NCI-H82 treated with DMSO at 0.1 percent for 48 hours (cell line): ENCODE data around the gene ST6GALNAC1.

Experiments used
- DNase-seq: peaks from one replicate; lab custom pipeline; 2025; ENCODE audit not compliant: unreplicated experiment; lab: John Stamatoyannopoulos, UW

Gene ST6GALNAC1

GRCh38 chr17:76581515-76581914, 62.0 kb downstream of the ST6GALNAC1 start:
- no peak for DNase-seq

- no peak for DNase-seq
Observed at GRCh38 chr17:76579281-76579680, 64.3 kb downstream of the ST6GALNAC1 start.

- no peak for DNase-seq
Observed at GRCh38 chr17:76578376-76578775, 65.2 kb downstream of the ST6GALNAC1 start.

- DNase-seq, result peak; percentile 82
Observed at GRCh38 chr17:76577876-76578275, 65.7 kb downstream of the ST6GALNAC1 start.

GRCh38 chr17:76576189-76576588, 67.4 kb downstream of the ST6GALNAC1 start:
- DNase-seq, result no peak

GRCh38 chr17:76575570-76575969, 68.0 kb downstream of the ST6GALNAC1 start:
- DNase-seq, result no peak
